D721Med (cell line): Measurements from ENCODE around the gene AATF.

Source experiments
- DNase-seq: peaks from one replicate; pipeline ENCODE4 v3.0.0; 2011; ENCODE audit warnings: low spot score; ENCODE audit not compliant: insufficient read length
- FAIRE-seq: peaks from 2 replicates; lab custom pipeline; 2011; peaks lifted over from hg19 to GRCh38; lab: Jason Lieb, UNC
- CTCF ChIP-seq: IDR thresholded peaks from 2 replicates; pipeline ENCODE4 v1.5.1; 2012; ENCODE audit warnings: mild to moderate bottlenecking, control low read depth; ENCODE audit not compliant: insufficient read depth; ENCODE audit errors: missing control alignments

AATF gene

GRCh38 chr17:36934692-36935630, 13.8 kb upstream of the AATF start:
- no peak for DNase-seq
- no peak for TF ChIP-seq CTCF
- FAIRE-seq, result no peak

GRCh38 chr17:36935671-36936454, 12.9 kb upstream of the AATF start:
- no peak for TF ChIP-seq CTCF
- FAIRE-seq (no peak), DNase-seq (no peak)

GRCh38 chr17:36936455-36937000, 12.2 kb upstream of the AATF start:
- no peak for FAIRE-seq
- DNase-seq, result no peak
- no peak for TF ChIP-seq CTCF

- no peak for TF ChIP-seq CTCF
- DNase-seq (no peak), FAIRE-seq (no peak)
Measured at GRCh38 chr17:36937001-36937958, 11.5 kb upstream of the AATF start, which contains the start of gene LHX1. Gene LHX1 (plus strand): TSS chr17:36937475. CDS start chr17:36938198, 723 bp downstream.

- no peak for TF ChIP-seq CTCF
- DNase-seq (no peak), FAIRE-seq (no peak)
Measured at GRCh38 chr17:36937959-36938565, 10.7 kb upstream of the AATF start.

- DNase-seq, result no peak
- FAIRE-seq, result no peak
- TF ChIP-seq CTCF, result no peak
Measured at GRCh38 chr17:36938566-36939051, 10.1 kb upstream of the AATF start.
